ENCODE results near the gene TBX6. TPM values are rescaled to one million over a fixed set of nuclear protein-coding genes. Genes with fewer than 3 reads are reported as not detected.

The TBX6 gene
- total RNA-seq, 1 experiment from 2014 or later, result 0.49 TPM

DNA sequence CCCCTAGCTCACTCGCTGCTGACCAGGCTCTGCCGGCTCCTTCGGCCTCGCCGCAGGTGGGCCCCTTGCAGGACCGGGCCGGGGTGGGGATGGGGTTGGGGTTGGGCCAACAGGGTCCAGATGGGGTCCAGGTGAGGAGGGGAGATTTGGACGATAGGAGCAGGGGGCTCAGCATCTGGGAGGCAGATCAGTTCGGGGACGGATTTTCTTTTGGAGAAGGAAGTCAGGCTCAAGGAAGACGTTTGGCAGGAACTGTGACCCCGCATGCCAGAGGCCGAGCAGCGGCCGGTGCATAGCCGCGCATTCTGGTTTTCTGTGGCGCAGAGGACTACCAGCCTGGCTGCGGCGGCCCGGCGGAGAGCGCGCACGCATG is 27.0 kb downstream of the TBX6 start:
- Histone ChIP-seq H3K27ac (ENCODE audit: low read depth, low read length, poor library complexity, severe bottlenecking) (peak overlapping the region; percentile 97), H3K9me3 (ENCODE audit: low read depth, low read length, poor library complexity, severe bottlenecking) (no peaks in the 10 kb centered on the region), H3K4me1 (ENCODE audit: insufficient read depth, low read length, poor library complexity, severe bottlenecking) (peaks cover 47% of the 10 kb centered on the region), H3K36me3 (ENCODE audit: insufficient read depth, low read length, poor library complexity, severe bottlenecking) (peaks cover 39% of the 10 kb centered on the region), H3K27me3 (replicated peaks; ENCODE audit: insufficient read depth, low read depth, low read length, poor library complexity) (no peaks in the 10 kb centered on the region), H3K4me3 (ENCODE audit: low read depth, low read length, poor library complexity, severe bottlenecking) (peak overlapping the region; percentile 85)
- intact Hi-C loops (cut with micrococcal nuclease; ENCODE audit: unreplicated experiment), result loop anchor here (10.0 kb wide), 1 partner anchor 630 kb away; the partner anchor contains the start of gene SRCAP
- ChIA-PET CTCF (no interaction called here), POLR2A (ENCODE audit: low non-redundant PET) (no interaction called here)
- no TSS peak for BruUV-seq (replicated peaks)
- DNase-seq (ENCODE audit: low spot score), result no peak
- TF ChIP-seq, protein P1, sequence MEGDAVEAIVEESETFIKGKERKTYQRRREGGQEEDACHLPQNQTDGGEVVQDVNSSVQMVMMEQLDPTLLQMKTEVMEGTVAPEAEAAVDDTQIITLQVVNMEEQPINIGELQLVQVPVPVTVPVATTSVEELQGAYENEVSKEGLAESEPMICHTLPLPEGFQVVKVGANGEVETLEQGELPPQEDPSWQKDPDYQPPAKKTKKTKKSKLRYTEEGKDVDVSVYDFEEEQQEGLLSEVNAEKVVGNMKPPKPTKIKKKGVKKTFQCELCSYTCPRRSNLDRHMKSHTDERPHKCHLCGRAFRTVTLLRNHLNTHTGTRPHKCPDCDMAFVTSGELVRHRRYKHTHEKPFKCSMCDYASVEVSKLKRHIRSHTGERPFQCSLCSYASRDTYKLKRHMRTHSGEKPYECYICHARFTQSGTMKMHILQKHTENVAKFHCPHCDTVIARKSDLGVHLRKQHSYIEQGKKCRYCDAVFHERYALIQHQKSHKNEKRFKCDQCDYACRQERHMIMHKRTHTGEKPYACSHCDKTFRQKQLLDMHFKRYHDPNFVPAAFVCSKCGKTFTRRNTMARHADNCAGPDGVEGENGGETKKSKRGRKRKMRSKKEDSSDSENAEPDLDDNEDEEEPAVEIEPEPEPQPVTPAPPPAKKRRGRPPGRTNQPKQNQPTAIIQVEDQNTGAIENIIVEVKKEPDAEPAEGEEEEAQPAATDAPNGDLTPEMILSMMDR (conservative IDR thresholded peaks at IDR 0.05; ENCODE audit: low read depth, low read length), result no peak
- TF ChIP-seq EZH2 (IDR thresholded peaks at IDR 0.05; ENCODE audit: borderline replicate concordance, low read depth, low read length, poor library complexity, severe bottlenecking), result no peak

DNA sequence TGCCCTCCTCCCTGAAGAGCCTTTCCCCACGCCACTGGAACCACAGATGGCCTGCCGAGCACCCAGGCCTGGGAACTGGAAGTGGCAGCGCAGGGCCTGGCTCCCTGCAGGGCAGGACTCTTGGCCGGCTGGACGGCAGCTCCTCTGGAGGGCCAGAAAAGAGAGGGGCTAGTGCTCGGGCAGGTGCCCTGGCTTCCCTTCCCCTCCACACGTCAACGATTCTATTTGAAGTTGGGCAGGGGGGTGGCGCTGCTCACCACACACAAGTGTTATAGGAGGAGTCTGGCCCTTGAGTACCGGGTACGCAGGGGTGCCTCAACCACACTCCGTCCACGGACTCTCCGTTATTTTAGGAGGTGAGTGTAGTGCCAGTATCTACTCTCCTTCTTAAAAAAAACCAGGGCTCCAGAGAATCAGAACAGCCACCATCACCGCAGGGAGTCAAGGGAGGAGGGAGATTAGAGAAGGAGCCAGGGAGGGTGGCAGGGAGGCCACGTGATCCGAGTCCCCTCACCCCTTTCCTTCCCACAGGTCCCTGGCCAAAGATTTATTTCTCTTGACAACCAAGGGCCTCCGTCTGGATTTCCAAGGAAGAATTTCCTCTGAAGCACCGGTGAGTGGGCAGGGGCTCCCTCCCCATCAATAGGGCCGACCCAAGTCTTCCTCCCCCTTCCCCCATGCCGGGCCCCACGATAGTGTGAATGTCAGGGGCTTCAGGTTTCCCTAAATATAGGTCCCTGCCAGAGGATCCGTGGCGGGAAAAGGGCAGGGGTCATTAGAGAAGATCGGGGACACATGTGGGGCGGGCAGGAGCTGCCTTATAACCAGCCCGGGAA is 27.6 kb downstream of the TBX6 start:
- Histone ChIP-seq H3K4me3 (ENCODE audit: low read depth, low read length, poor library complexity, severe bottlenecking) (peak overlapping the region; percentile 85), H3K27me3 (replicated peaks; ENCODE audit: insufficient read depth, low read depth, low read length, poor library complexity) (no peaks in the 10 kb centered on the region), H3K27ac (ENCODE audit: low read depth, low read length, poor library complexity, severe bottlenecking) (peak overlapping the region; percentile 97), H3K9me3 (ENCODE audit: low read depth, low read length, poor library complexity, severe bottlenecking) (no peaks in the 10 kb centered on the region), H3K36me3 (ENCODE audit: insufficient read depth, low read length, poor library complexity, severe bottlenecking) (peaks cover 36% of the 10 kb centered on the region), H3K4me1 (ENCODE audit: insufficient read depth, low read length, poor library complexity, severe bottlenecking) (peaks cover 41% of the 10 kb centered on the region)
- CTCF ChIA-PET, result no interaction called here
- no TSS peak for BruUV-seq (replicated peaks)
- DNase-seq (ENCODE audit: low spot score), result peak; percentile 83
- TF ChIP-seq, protein P1 (conservative IDR thresholded peaks at IDR 0.05; ENCODE audit: low read depth, low read length), result peak; percentile 41
- no peak for TF ChIP-seq EZH2 (IDR thresholded peaks at IDR 0.05; ENCODE audit: borderline replicate concordance, low read depth, low read length, poor library complexity, severe bottlenecking)
- POLR2A ChIA-PET (ENCODE audit: low non-redundant PET), result no interaction called here
- intact Hi-C loops (cut with micrococcal nuclease; ENCODE audit: unreplicated experiment), result loop anchor here (10.0 kb wide), 1 partner anchor 631 kb away; the partner anchor contains the start of gene SRCAP

DNA sequence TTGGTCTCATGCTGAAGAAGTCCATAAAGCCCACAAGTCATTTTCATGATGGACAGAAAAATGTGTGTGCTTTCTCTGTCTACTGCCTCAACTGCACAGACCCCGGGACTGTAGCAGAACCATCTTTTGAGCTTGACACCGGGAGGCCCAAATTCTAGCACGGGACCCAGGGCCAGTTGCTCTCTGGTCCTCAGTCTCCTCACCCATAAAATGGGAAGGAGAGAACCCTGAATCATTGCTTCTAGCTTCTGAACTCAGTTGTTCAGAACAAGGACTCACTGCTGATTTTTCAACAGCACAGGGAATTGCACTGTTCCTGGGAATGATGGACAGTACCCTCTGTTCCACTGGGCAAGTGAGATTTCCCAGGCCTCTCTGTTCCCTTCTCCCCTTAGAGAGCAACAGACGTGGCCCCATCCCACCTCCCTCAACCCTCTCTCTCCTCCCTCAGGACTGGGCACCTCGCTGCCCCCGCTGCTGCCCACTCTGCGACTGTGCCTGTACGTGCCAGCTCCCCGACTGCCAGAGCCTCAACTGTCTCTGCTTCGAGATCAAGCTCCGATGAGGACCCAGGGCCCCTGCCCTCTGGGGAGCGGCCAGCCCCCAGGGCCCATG is 28.3 kb downstream of the TBX6 start:
- no TSS peak for BruUV-seq (replicated peaks)
- ChIA-PET POLR2A (ENCODE audit: low non-redundant PET) (no interaction called here), CTCF (no interaction called here)
- peaks cover 34% of the 10 kb centered on the region for H3K4me1 ChIP-seq (ENCODE audit: insufficient read depth, low read length, poor library complexity, severe bottlenecking)
- DNase-seq (ENCODE audit: low spot score), result no peak
- peak overlapping the region; percentile 85 for H3K4me3 ChIP-seq (ENCODE audit: low read depth, low read length, poor library complexity, severe bottlenecking)
- TF ChIP-seq, protein P1 (conservative IDR thresholded peaks at IDR 0.05; ENCODE audit: low read depth, low read length), result no peak
- no peak for TF ChIP-seq EZH2 (IDR thresholded peaks at IDR 0.05; ENCODE audit: borderline replicate concordance, low read depth, low read length, poor library complexity, severe bottlenecking)
- intact Hi-C loops (cut with micrococcal nuclease; ENCODE audit: unreplicated experiment), result loop anchor here (10.0 kb wide), 1 partner anchor 631 kb away; the partner anchor contains the start of gene SRCAP
- no peaks in the 10 kb centered on the region for H3K9me3 ChIP-seq (ENCODE audit: low read depth, low read length, poor library complexity, severe bottlenecking)
- peak overlapping the region; percentile 97 for H3K27ac ChIP-seq (ENCODE audit: low read depth, low read length, poor library complexity, severe bottlenecking)
- H3K27me3 ChIP-seq (replicated peaks; ENCODE audit: insufficient read depth, low read depth, low read length, poor library complexity), result no peaks in the 10 kb centered on the region
- peaks cover 35% of the 10 kb centered on the region for H3K36me3 ChIP-seq (ENCODE audit: insufficient read depth, low read length, poor library complexity, severe bottlenecking)

Data from A673 (cell line).